ENCODE results near the gene SDS. TPM values are rescaled to one million over a fixed set of nuclear protein-coding genes. Genes with fewer than 3 reads are reported as not detected.

Gene SDS
- total RNA-seq, 1 donor from 2014 or later = not detected

GRCh38 chr12:113372371-113372770 lies 31.3 kb downstream of the SDS start:
- peaks cover 11% of the 10 kb centered on the region for H3K4me1 ChIP-seq
- intact Hi-C loops (cut with micrococcal nuclease) = no loop called here
- H3K36me3 ChIP-seq = peaks cover 63% of the 10 kb centered on the region
- H3K4me3 ChIP-seq = no peak overlapping the region
- H3K27ac ChIP-seq (replicated peaks) = no peak overlapping the region
- DNase-seq = no peak
- H3K27me3 ChIP-seq (ENCODE audit: low read depth) = no peaks in the 10 kb centered on the region
- H3K9me3 ChIP-seq (replicated peaks) = no peaks in the 10 kb centered on the region
- TF ChIP-seq, protein P1, sequence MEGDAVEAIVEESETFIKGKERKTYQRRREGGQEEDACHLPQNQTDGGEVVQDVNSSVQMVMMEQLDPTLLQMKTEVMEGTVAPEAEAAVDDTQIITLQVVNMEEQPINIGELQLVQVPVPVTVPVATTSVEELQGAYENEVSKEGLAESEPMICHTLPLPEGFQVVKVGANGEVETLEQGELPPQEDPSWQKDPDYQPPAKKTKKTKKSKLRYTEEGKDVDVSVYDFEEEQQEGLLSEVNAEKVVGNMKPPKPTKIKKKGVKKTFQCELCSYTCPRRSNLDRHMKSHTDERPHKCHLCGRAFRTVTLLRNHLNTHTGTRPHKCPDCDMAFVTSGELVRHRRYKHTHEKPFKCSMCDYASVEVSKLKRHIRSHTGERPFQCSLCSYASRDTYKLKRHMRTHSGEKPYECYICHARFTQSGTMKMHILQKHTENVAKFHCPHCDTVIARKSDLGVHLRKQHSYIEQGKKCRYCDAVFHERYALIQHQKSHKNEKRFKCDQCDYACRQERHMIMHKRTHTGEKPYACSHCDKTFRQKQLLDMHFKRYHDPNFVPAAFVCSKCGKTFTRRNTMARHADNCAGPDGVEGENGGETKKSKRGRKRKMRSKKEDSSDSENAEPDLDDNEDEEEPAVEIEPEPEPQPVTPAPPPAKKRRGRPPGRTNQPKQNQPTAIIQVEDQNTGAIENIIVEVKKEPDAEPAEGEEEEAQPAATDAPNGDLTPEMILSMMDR (IDR thresholded peaks at IDR 0.05; ENCODE audit: borderline replicate concordance) = no peak

DNA sequence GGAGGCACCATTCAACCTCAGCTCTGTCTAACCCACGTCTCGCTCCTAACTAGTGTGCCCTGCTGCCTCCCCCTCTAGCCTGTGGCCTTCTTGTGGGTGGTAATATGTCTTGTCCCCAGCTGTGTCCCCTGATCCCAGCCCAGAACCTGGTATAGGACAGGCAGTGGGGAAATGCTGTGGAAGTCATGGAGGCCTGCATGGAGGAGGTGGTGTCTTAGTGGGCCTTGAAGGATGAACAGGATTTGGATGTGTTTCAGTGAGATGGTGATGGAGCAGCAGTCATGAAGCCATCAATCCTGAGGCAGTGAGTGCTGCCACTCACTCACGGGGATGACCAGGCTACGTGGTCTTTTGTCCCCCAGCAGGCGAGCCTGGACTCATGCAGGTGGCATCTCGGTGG lies 31.9 kb downstream of the SDS start:
- intact Hi-C loops (cut with micrococcal nuclease) = no loop called here
- TF ChIP-seq, protein P1 (IDR thresholded peaks at IDR 0.05; ENCODE audit: borderline replicate concordance) = no peak
- H3K9me3 ChIP-seq (replicated peaks) = no peaks in the 10 kb centered on the region
- peaks cover 17% of the 10 kb centered on the region for H3K4me1 ChIP-seq
- H3K27me3 ChIP-seq (ENCODE audit: low read depth) = no peaks in the 10 kb centered on the region
- peaks cover 57% of the 10 kb centered on the region for H3K36me3 ChIP-seq
- H3K27ac ChIP-seq (replicated peaks) = no peak overlapping the region
- no peak for DNase-seq
- H3K4me3 ChIP-seq = no peak overlapping the region

GRCh38 chr12:113370923-113371682 lies 32.6 kb downstream of the SDS start:
- peaks cover 50% of the 10 kb centered on the region for H3K36me3 ChIP-seq
- H3K9me3 ChIP-seq (replicated peaks) = no peaks in the 10 kb centered on the region
- no peak for DNase-seq
- peaks cover 24% of the 10 kb centered on the region for H3K4me1 ChIP-seq
- TF ChIP-seq, protein P1 (IDR thresholded peaks at IDR 0.05; ENCODE audit: borderline replicate concordance) = no peak
- no peak overlapping the region for H3K27ac ChIP-seq (replicated peaks)
- H3K27me3 ChIP-seq (ENCODE audit: low read depth) = no peaks in the 10 kb centered on the region
- no peak overlapping the region for H3K4me3 ChIP-seq
- intact Hi-C loops (cut with micrococcal nuclease) = no loop called here

GRCh38 chr12:113369391-113369985 lies 34.2 kb downstream of the SDS start:
- Histone ChIP-seq H3K36me3 (peaks cover 46% of the 10 kb centered on the region), H3K4me1 (peaks cover 29% of the 10 kb centered on the region), H3K27me3 (ENCODE audit: low read depth) (no peaks in the 10 kb centered on the region), H3K9me3 (replicated peaks) (no peaks in the 10 kb centered on the region), H3K27ac (replicated peaks) (no peak overlapping the region), H3K4me3 (no peak overlapping the region)
- no peak for DNase-seq
- intact Hi-C loops (cut with micrococcal nuclease) = no loop called here
- TF ChIP-seq, protein P1 (IDR thresholded peaks at IDR 0.05; ENCODE audit: borderline replicate concordance) = no peak

GRCh38 chr12:113368331-113368730 lies 35.4 kb downstream of the SDS start:
- Histone ChIP-seq H3K27me3 (ENCODE audit: low read depth) (no peaks in the 10 kb centered on the region), H3K4me1 (peaks cover 29% of the 10 kb centered on the region), H3K36me3 (peaks cover 40% of the 10 kb centered on the region), H3K9me3 (replicated peaks) (no peaks in the 10 kb centered on the region), H3K4me3 (no peak overlapping the region), H3K27ac (replicated peaks) (no peak overlapping the region)
- intact Hi-C loops (cut with micrococcal nuclease) = no loop called here
- DNase-seq = no peak
- TF ChIP-seq, protein P1 (IDR thresholded peaks at IDR 0.05; ENCODE audit: borderline replicate concordance) = no peak

Measured in left ventricle myocardium inferior (tissue), 1 donor.